ENCODE data around the gene CDK5R2. TPM values are rescaled to one million over a fixed set of nuclear protein-coding genes. Genes with fewer than 3 reads are reported as not detected.
"Not testable (repeated sequence)": the region's sequence is repeated elsewhere in the genome, so short reads cannot be mapped to it uniquely, and the experiment has no call there.

The CDK5R2 gene
- not detected for total RNA-seq

GRCh38 chr2:218959141-218959731 is at the start of gene CDK5R2:
TSS of gene CDK5R2 (plus strand) at chr2:218959666. CDS start at chr2:218959821, 155 bp downstream.
- intact Hi-C loops (cut with micrococcal nuclease): loop anchor here (1.0 kb wide), 1 partner anchor 50 kb away; no protein-coding TSS in a partner anchor
- Mint-ChIP-seq H3K4me1 (ENCODE audit: low read depth) (peaks cover 14% of the 10 kb centered on the region), H3K4me3 (peak within 1 kb of the TSS; percentile 48), H3K27ac (no peak within 1 kb of the TSS), H3K36me3 (no peaks in the 10 kb centered on the region), H3K27me3 (peaks cover 65% of the 10 kb centered on the region), H3K9me3 (no peaks in the 10 kb centered on the region)
- POLR2A ChIA-PET: no interaction called here
- peak; percentile 85 for DNase-seq
- CTCF ChIA-PET: interaction anchor here (0.6 to 1.8 kb wide), 8 partner anchors 20 to 334 kb away, joined by 3 to 10 read pairs (median 4); no protein-coding TSS in a partner anchor

GRCh38 chr2:218910741-218911140 is 48.7 kb upstream of the CDK5R2 start:
- intact Hi-C loops (cut with micrococcal nuclease): no loop called here
- Mint-ChIP-seq H3K27ac (no peak overlapping the region), H3K4me3 (no peak overlapping the region), H3K4me1 (ENCODE audit: low read depth) (peaks cover 15% of the 10 kb centered on the region), H3K36me3 (no peaks in the 10 kb centered on the region), H3K27me3 (peaks cover 6% of the 10 kb centered on the region), H3K9me3 (no peaks in the 10 kb centered on the region)
- ChIA-PET CTCF (interaction anchor here (0.9 to 7.2 kb wide), 7 partner anchors 13 to 69 kb away, joined by 3 to 75 read pairs (median 5); partner anchors contain the start of gene WNT10A), POLR2A (no interaction called here)
- no peak for DNase-seq

GRCh38 chr2:218920504-218920903 is 39.0 kb upstream of the CDK5R2 start:
- no peak overlapping the region for H3K27ac Mint-ChIP-seq
- DNase-seq: no peak
- intact Hi-C loops (cut with micrococcal nuclease): no loop called here
- CTCF ChIA-PET: interaction anchor here (0.9 kb wide), 1 partner anchor 44 kb away, joined by 3 read pairs; no protein-coding TSS in a partner anchor
- peaks cover 3% of the 10 kb centered on the region for H3K36me3 Mint-ChIP-seq
- no peak overlapping the region for H3K4me3 Mint-ChIP-seq
- POLR2A ChIA-PET: no interaction called here
- H3K27me3 Mint-ChIP-seq: peaks cover 22% of the 10 kb centered on the region
- H3K9me3 Mint-ChIP-seq: peaks cover 4% of the 10 kb centered on the region
- H3K4me1 Mint-ChIP-seq (ENCODE audit: low read depth): no peaks in the 10 kb centered on the region

GRCh38 chr2:218924757-218925156 is 34.7 kb upstream of the CDK5R2 start:
- Mint-ChIP-seq H3K27me3 (peaks cover 24% of the 10 kb centered on the region), H3K4me3 (no peak overlapping the region), H3K27ac (no peak overlapping the region), H3K36me3 (peaks cover 3% of the 10 kb centered on the region), H3K4me1 (ENCODE audit: low read depth) (no peaks in the 10 kb centered on the region), H3K9me3 (peaks cover 4% of the 10 kb centered on the region)
- ChIA-PET POLR2A (no interaction called here), CTCF (no interaction called here)
- no peak for DNase-seq
- intact Hi-C loops (cut with micrococcal nuclease): no loop called here

- H3K4me1 Mint-ChIP-seq (ENCODE audit: low read depth): no peaks in the 10 kb centered on the region
- H3K4me3 Mint-ChIP-seq: no peak overlapping the region
- ChIA-PET CTCF (interaction anchor here (1.5 kb wide), 1 partner anchor 49 kb away, joined by 4 read pairs; no protein-coding TSS in a partner anchor), POLR2A (no interaction called here)
- peaks cover 3% of the 10 kb centered on the region for H3K36me3 Mint-ChIP-seq
- no peak overlapping the region for H3K27ac Mint-ChIP-seq
- H3K27me3 Mint-ChIP-seq: peaks cover 24% of the 10 kb centered on the region
- DNase-seq: no peak
- intact Hi-C loops (cut with micrococcal nuclease): no loop called here
- H3K9me3 Mint-ChIP-seq: peaks cover 4% of the 10 kb centered on the region
These were observed 34.0 kb upstream of the CDK5R2 start for GRCh38 chr2:218925434-218925833.

GRCh38 chr2:218927422-218927821 is 32.0 kb upstream of the CDK5R2 start:
- peaks cover 4% of the 10 kb centered on the region for H3K9me3 Mint-ChIP-seq
- H3K27ac Mint-ChIP-seq: no peak overlapping the region
- no peak overlapping the region for H3K4me3 Mint-ChIP-seq
- no peak for DNase-seq
- H3K27me3 Mint-ChIP-seq: peaks cover 19% of the 10 kb centered on the region
- ChIA-PET CTCF (interaction anchor here (0.7 kb wide), 1 partner anchor 12 kb away, joined by 3 read pairs; no protein-coding TSS in a partner anchor), POLR2A (no interaction called here)
- no peaks in the 10 kb centered on the region for H3K4me1 Mint-ChIP-seq (ENCODE audit: low read depth)
- intact Hi-C loops (cut with micrococcal nuclease): no loop called here
- peaks cover 3% of the 10 kb centered on the region for H3K36me3 Mint-ChIP-seq

- Mint-ChIP-seq H3K9me3 (peaks cover 4% of the 10 kb centered on the region), H3K36me3 (peaks cover 3% of the 10 kb centered on the region), H3K4me1 (ENCODE audit: low read depth) (no peaks in the 10 kb centered on the region), H3K4me3 (no peak overlapping the region), H3K27ac (no peak overlapping the region), H3K27me3 (peaks cover 15% of the 10 kb centered on the region)
- POLR2A ChIA-PET: no interaction called here
- intact Hi-C loops (cut with micrococcal nuclease): no loop called here
- DNase-seq: no peak
- CTCF ChIA-PET: no interaction called here
These were observed 31.6 kb upstream of the CDK5R2 start for GRCh38 chr2:218927876-218928275.

GRCh38 chr2:218930488-218930887 is 29.0 kb upstream of the CDK5R2 start:
- H3K27ac Mint-ChIP-seq; H3K36me3 Mint-ChIP-seq; H3K4me3 Mint-ChIP-seq; H3K27me3 Mint-ChIP-seq; H3K4me1 Mint-ChIP-seq (ENCODE audit: low read depth); DNase-seq; POLR2A ChIA-PET; H3K9me3 Mint-ChIP-seq; intact Hi-C loops (cut with micrococcal nuclease); CTCF ChIA-PET: not testable (repeated sequence)

- POLR2A ChIA-PET; CTCF ChIA-PET; H3K4me1 Mint-ChIP-seq (ENCODE audit: low read depth); H3K4me3 Mint-ChIP-seq; H3K9me3 Mint-ChIP-seq; H3K36me3 Mint-ChIP-seq; H3K27ac Mint-ChIP-seq; intact Hi-C loops (cut with micrococcal nuclease); DNase-seq; H3K27me3 Mint-ChIP-seq: not testable (repeated sequence)
These were observed 27.7 kb upstream of the CDK5R2 start for GRCh38 chr2:218931751-218932150.

GRCh38 chr2:218944759-218945404 is 14.6 kb upstream of the CDK5R2 start:
- Mint-ChIP-seq H3K9me3 (no peaks in the 10 kb centered on the region), H3K27ac (no peak overlapping the region), H3K36me3 (no peaks in the 10 kb centered on the region), H3K27me3 (peaks cover 27% of the 10 kb centered on the region), H3K4me3 (no peak overlapping the region), H3K4me1 (ENCODE audit: low read depth) (no peaks in the 10 kb centered on the region)
- intact Hi-C loops (cut with micrococcal nuclease): no loop called here
- CTCF ChIA-PET: interaction anchor here (0.6 to 1.3 kb wide), 2 partner anchors 35 to 266 kb away, joined by 3 read pairs; no protein-coding TSS in a partner anchor
- DNase-seq: no peak
- POLR2A ChIA-PET: no interaction called here

GRCh38 chr2:218946621-218947020 is 12.8 kb upstream of the CDK5R2 start:
- no peak for DNase-seq
- no peaks in the 10 kb centered on the region for H3K9me3 Mint-ChIP-seq
- CTCF ChIA-PET: no interaction called here
- peaks cover 32% of the 10 kb centered on the region for H3K27me3 Mint-ChIP-seq
- H3K4me1 Mint-ChIP-seq (ENCODE audit: low read depth): no peaks in the 10 kb centered on the region
- POLR2A ChIA-PET: no interaction called here
- no peak overlapping the region for H3K27ac Mint-ChIP-seq
- intact Hi-C loops (cut with micrococcal nuclease): no loop called here
- H3K36me3 Mint-ChIP-seq: no peaks in the 10 kb centered on the region
- no peak overlapping the region for H3K4me3 Mint-ChIP-seq

- H3K27ac Mint-ChIP-seq: no peak overlapping the region
- no peaks in the 10 kb centered on the region for H3K9me3 Mint-ChIP-seq
- intact Hi-C loops (cut with micrococcal nuclease): no loop called here
- ChIA-PET CTCF (no interaction called here), POLR2A (no interaction called here)
- no peak for DNase-seq
- H3K36me3 Mint-ChIP-seq: no peaks in the 10 kb centered on the region
- H3K4me1 Mint-ChIP-seq (ENCODE audit: low read depth): no peaks in the 10 kb centered on the region
- no peak overlapping the region for H3K4me3 Mint-ChIP-seq
- H3K27me3 Mint-ChIP-seq: peaks cover 16% of the 10 kb centered on the region
These were observed 7.3 kb upstream of the CDK5R2 start for GRCh38 chr2:218952160-218952559.

Data from activated CD4-positive, alpha-beta memory T cell treated with anti-CD3 and anti-CD28 coated beads for 36 hours (primary cell).